HCT116 (cell line): ENCODE measurements around the gene ZSCAN30.

ENCODE experiments used
- CTCF ChIP-seq, 3 experiments: fragments of 200-600 bp in 1 of 3; sonication (generic) in 1 of 3; IDR thresholded peaks in 2 of 3; conservative IDR thresholded peaks in 1 of 3; 2 replicates each; pipeline ENCODE4 v1.5.1; 2012 to 2017; ENCODE audit warnings: low read depth in 2 of 3, low read length in 2 of 3, antibody characterized with exemption in 1 of 3, borderline replicate concordance in 1 of 3, control low read depth in 1 of 3, mild to moderate bottlenecking in 1 of 3, mixed read lengths in 1 of 3, mixed run types in 1 of 3, moderate library complexity in 1 of 3; ENCODE audit not compliant: insufficient read depth in 1 of 3
- POLR2A ChIP-seq: IDR thresholded peaks from 2 replicates; pipeline ENCODE4 v1.7.0; 2011; ENCODE audit warnings: borderline replicate concordance; ENCODE audit not compliant: insufficient read depth, insufficient read length; ENCODE audit errors: extremely low read depth

- no peak for TF ChIP-seq CTCF (IDR thresholded peaks at IDR 0.05 in 2 of 3, conservative IDR thresholded peaks at IDR 0.05 in 1 of 3; ENCODE audit: borderline replicate concordance in 1 of 3, insufficient read depth in 1 of 3, low read depth in 2 of 3, low read length in 2 of 3)
- TF ChIP-seq POLR2A: no peak
These were observed at the start of gene ZSCAN30 for GRCh38 chr18:35290094-35290735.
